Fibroblast of the aortic adventitia (primary cell): ENCODE results near the gene PSMD1. TPM values are rescaled to one million over a fixed set of nuclear protein-coding genes. Genes with fewer than 3 reads are reported as not detected.

Experiments used
- DNase-seq: peaks from one replicate; pipeline ENCODE4 v3.0.0-alpha.2; 2010; ENCODE audit warnings: low read depth
- H3K4me3 ChIP-seq: 2 replicates; pipeline ENCODE4 v1.5.1; 2011; ENCODE audit warnings: low read depth, mild to moderate bottlenecking, control low read depth, low read length, moderate library complexity
- CTCF ChIP-seq: IDR thresholded peaks from 2 replicates; pipeline ENCODE4 v1.5.1; 2011; ENCODE audit warnings: mild to moderate bottlenecking, low read length, control low read depth, inconsistent platforms; ENCODE audit not compliant: insufficient read depth
- total RNA-seq: library from RNA; depleted of rRNA; stranded (reverse); fragments of >200 nt; gene quantifications from 2 replicates; pipeline ENCODE4 v1.2.3, GENCODE V29; 2012; ENCODE audit warnings: low replicate concordance

PSMD1 gene
- total RNA-seq, 1 donor = 127 TPM

GRCh38 chr2:231039821-231040364 lies 16.8 kb upstream of the PSMD1 start:
- no peak overlapping the region for H3K4me3 ChIP-seq
- no peak for DNase-seq
- TF ChIP-seq CTCF = no peak

GRCh38 chr2:231041061-231041689 lies 15.5 kb upstream of the PSMD1 start:
- no peak for TF ChIP-seq CTCF
- DNase-seq = no peak
- no peak overlapping the region for H3K4me3 ChIP-seq

- no peak for TF ChIP-seq CTCF
- H3K4me3 ChIP-seq = no peak overlapping the region
- no peak for DNase-seq
Observed at GRCh38 chr2:231043796-231044195, 12.9 kb upstream of the PSMD1 start.

GRCh38 chr2:231046916-231047273 lies 9.8 kb upstream of the PSMD1 start:
- H3K4me3 ChIP-seq = no peak overlapping the region
- no peak for TF ChIP-seq CTCF
- DNase-seq = no peak

- no peak for TF ChIP-seq CTCF
- no peak overlapping the region for H3K4me3 ChIP-seq
- no peak for DNase-seq
Observed at GRCh38 chr2:231047274-231047922, 9.3 kb upstream of the PSMD1 start.

GRCh38 chr2:231047923-231048915 lies 8.4 kb upstream of the PSMD1 start:
- no peak for DNase-seq
- H3K4me3 ChIP-seq = no peak overlapping the region
- TF ChIP-seq CTCF = no peak
